Stomach (tissue), 9 donors: ENCODE measurements around the gene SPATA12. TPM values are rescaled to one million over a fixed set of nuclear protein-coding genes. Genes with fewer than 3 reads are reported as not detected.

ENCODE experiments used
- DNase-seq, 2 donors: peaks; one replicate each; pipeline versions ENCODE4 v3.0.0 to v3.0.0-alpha.2; 2013 to 2019
- H3K27ac ChIP-seq, 5 donors: fragments of 200-600 bp in 4 of 5; sonication (generic) in 4 of 5; one replicate each; pipeline ENCODE4 v1.5.1; 2013 to 2019; ENCODE audit warnings: mild to moderate bottlenecking in 1 of 5, moderate library complexity in 1 of 5
- H3K27me3 ChIP-seq, 3 donors: fragments of 200-600 bp; sonication (generic); one replicate each; pipeline ENCODE4 v1.5.1; 2017 to 2019; ENCODE audit warnings: mixed run types in 1 of 3
- H3K36me3 ChIP-seq, 4 donors: fragments of 200-600 bp; sonication (generic); 1 replicate in 3 of 4; 2 replicates in 1 of 4; pipeline ENCODE4 v1.5.1; 2016 to 2019
- H3K4me1 ChIP-seq, 4 donors: fragments of 200-600 bp; sonication (generic); one replicate each; pipeline ENCODE4 v1.5.1; 2016 to 2019
- H3K4me3 ChIP-seq, 4 donors: fragments of 200-600 bp; sonication (generic) in 3 of 4; one replicate each; pipeline ENCODE4 v1.5.1; 2016 to 2019; ENCODE audit warnings: mild to moderate bottlenecking in 1 of 4
- H3K9me3 ChIP-seq, 4 donors: fragments of 200-600 bp; sonication (generic); one replicate each; pipeline ENCODE4 v1.5.1; 2016 to 2019
- EP300 ChIP-seq: sonication (generic); formaldehyde crosslinking; IDR thresholded peaks from one replicate; pipeline ENCODE4 v1.6.1; 2017; ENCODE audit warnings: antibody characterized with exemption
- POLR2A ChIP-seq, 4 donors: fragments of 450-650 bp; IDR thresholded peaks; one replicate each; pipeline ENCODE4 v1.6.1; 2016; ENCODE audit warnings: antibody characterized with exemption in 4 of 4, control low read depth in 2 of 4, mild to moderate bottlenecking in 1 of 4, moderate library complexity in 1 of 4
- POLR2AphosphoS5 ChIP-seq, 3 donors: sonication (generic); formaldehyde crosslinking; IDR thresholded peaks; one replicate each; pipeline ENCODE4 v1.6.1; 2016; ENCODE audit warnings: antibody characterized with exemption in 3 of 3
- WGBS, 5 donors: extraction: QIAGEN DNeasy Blood & Tissue Kit in 3 of 5; methylation state at CpG; one replicate each; pipeline versions ENCODE4 v1.1.5 to v1.1.7; 2013 to 2018; 5-methylcytosine and 5-hydroxymethylcytosine counted together
- intact Hi-C: fragments of 100-400 bp; cut with DNase I; formaldehyde crosslinking; loops from one replicate; pipeline ENCODE4 v1.15.1; 2023; ENCODE audit warnings: low total_unique reads
- polyA plus RNA-seq, 3 donors: library from polyadenylated mRNA; stranded (reverse); fragments of 200-250 nt; gene quantifications; one replicate each; pipeline ENCODE4 v1.2.3, GENCODE V29; 2013
- total RNA-seq, 5 donors: library from RNA; depleted of rRNA; stranded (reverse); fragments of >200 nt; gene quantifications; one replicate each; pipeline versions ENCODE4 v1.1.0 to v1.2.3, GENCODE V29; 2014 to 2016
- TF ChIP-seq, protein P1 (sequence below), 7 experiments: fragments of 450-650 bp in 4 of 7; fragments of 200-600 bp in 3 of 7; sonication (generic) in 3 of 7; IDR thresholded peaks; one replicate each; pipeline ENCODE4 v1.5.1; 2016 to 2019; ENCODE audit warnings: antibody characterized with exemption in 7 of 7, control low read depth in 2 of 7, mild to moderate bottlenecking in 1 of 7
- donor health status: healthy with polysubstance abuse.
- donor health status: Bipolar disorder and iron deficiency.
- donor health status: healthy.

SPATA12 gene
- total and polyA plus RNA-seq, 8 donors = 0.05 to 0.31 TPM; not detected in 6

GRCh38 chr3:57064572-57064971 is 4.1 kb downstream of the SPATA12 start:
- no peak for TF ChIP-seq POLR2A (IDR thresholded peaks at IDR 0.05)
- TF ChIP-seq, protein P1, sequence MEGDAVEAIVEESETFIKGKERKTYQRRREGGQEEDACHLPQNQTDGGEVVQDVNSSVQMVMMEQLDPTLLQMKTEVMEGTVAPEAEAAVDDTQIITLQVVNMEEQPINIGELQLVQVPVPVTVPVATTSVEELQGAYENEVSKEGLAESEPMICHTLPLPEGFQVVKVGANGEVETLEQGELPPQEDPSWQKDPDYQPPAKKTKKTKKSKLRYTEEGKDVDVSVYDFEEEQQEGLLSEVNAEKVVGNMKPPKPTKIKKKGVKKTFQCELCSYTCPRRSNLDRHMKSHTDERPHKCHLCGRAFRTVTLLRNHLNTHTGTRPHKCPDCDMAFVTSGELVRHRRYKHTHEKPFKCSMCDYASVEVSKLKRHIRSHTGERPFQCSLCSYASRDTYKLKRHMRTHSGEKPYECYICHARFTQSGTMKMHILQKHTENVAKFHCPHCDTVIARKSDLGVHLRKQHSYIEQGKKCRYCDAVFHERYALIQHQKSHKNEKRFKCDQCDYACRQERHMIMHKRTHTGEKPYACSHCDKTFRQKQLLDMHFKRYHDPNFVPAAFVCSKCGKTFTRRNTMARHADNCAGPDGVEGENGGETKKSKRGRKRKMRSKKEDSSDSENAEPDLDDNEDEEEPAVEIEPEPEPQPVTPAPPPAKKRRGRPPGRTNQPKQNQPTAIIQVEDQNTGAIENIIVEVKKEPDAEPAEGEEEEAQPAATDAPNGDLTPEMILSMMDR (IDR thresholded peaks at IDR 0.05) = no peak
- TF ChIP-seq EP300 = no peak
- TF ChIP-seq POLR2AphosphoS5 (IDR thresholded peaks at IDR 0.05) = no peak
- Histone ChIP-seq H3K27me3 (no peaks in the 10 kb centered on the region), H3K36me3 (no peaks in the 10 kb centered on the region), H3K4me1 (peaks cover 17 to 62% (median 41%) of the 10 kb centered on the region in 4 donors), H3K4me3 (no peak overlapping the region), H3K27ac (no peak overlapping the region), H3K9me3 (no peaks in the 10 kb centered on the region)
- WGBS, 5 donors = 82 to 96% (median 91%) methylated on average over 2 of the region's 2 CpGs
- intact Hi-C loops = no loop called here
- no peak for DNase-seq

- H3K9me3 ChIP-seq = no peaks in the 10 kb centered on the region
- intact Hi-C loops = no loop called here
- WGBS, 5 donors = 90 to 95% (median 95%) methylated on average over 2 to 3 of the region's 3 CpGs
- DNase-seq = no peak
- no peaks in the 10 kb centered on the region for H3K36me3 ChIP-seq
- TF ChIP-seq POLR2AphosphoS5 (IDR thresholded peaks at IDR 0.05) (no peak), POLR2A (IDR thresholded peaks at IDR 0.05) (no peak), EP300 (no peak)
- TF ChIP-seq, protein P1 (IDR thresholded peaks at IDR 0.05) = no peak
- H3K27ac ChIP-seq = no peak overlapping the region
- no peaks in the 10 kb centered on the region for H3K27me3 ChIP-seq
- H3K4me1 ChIP-seq = peaks cover 11 to 52% (median 38%) of the 10 kb centered on the region in 4 donors
- H3K4me3 ChIP-seq = no peak overlapping the region
These were observed 5.1 kb downstream of the SPATA12 start for GRCh38 chr3:57065588-57065987.

GRCh38 chr3:57066471-57066870 is 6.0 kb downstream of the SPATA12 start:
- Histone ChIP-seq H3K4me1 (peaks cover 10 to 43% (median 34%) of the 10 kb centered on the region in 4 donors), H3K9me3 (no peaks in the 10 kb centered on the region), H3K36me3 (no peaks in the 10 kb centered on the region), H3K27me3 (no peaks in the 10 kb centered on the region), H3K4me3 (no peak overlapping the region), H3K27ac (no peak overlapping the region)
- 94 to 98% (median 98%) methylated on average over 6 of the region's 6 CpGs for WGBS, 5 donors
- no peak for DNase-seq
- intact Hi-C loops = no loop called here
- TF ChIP-seq, protein P1 (IDR thresholded peaks at IDR 0.05) = no peak
- no peak for TF ChIP-seq POLR2AphosphoS5 (IDR thresholded peaks at IDR 0.05)
- TF ChIP-seq EP300 = no peak
- TF ChIP-seq POLR2A (IDR thresholded peaks at IDR 0.05) = no peak

DNA sequence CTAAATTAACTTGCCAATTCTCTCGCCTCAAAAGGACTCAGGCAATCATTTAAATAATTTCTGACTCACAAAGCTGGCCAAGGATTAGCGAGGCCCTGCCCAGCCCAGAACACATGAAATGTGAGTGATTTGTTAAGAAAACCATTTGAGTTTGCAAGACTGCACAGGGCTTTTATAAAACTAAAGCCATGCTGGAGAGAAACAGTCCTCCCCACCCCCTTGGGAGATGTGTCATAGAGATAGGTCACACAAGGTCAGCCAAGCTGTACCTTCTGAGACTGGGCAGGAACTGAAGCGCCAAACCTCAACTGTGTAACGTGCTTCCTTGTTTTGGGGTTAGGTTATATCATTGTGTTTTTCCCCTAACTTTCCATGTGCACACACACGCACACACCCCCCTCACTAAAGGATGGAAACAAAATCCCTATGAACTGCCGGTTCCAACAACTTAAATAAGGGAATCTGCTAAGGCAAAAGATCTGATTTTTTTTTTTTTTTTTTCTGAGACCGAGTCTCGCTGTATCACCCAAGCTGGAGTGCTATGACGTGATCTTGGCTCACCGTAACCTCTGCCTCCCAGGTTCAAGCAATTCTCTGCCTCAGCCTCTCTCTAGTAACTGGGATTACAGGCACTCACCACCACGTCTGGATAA is 8.1 kb downstream of the SPATA12 start:
- H3K4me1 ChIP-seq = peaks cover 0 to 25% (median 16%) of the 10 kb centered on the region in 4 donors
- TF ChIP-seq, protein P1 (IDR thresholded peaks at IDR 0.05) = no peak
- peak in 2 of 3 donors; percentile 4 to 45 for TF ChIP-seq POLR2AphosphoS5 (IDR thresholded peaks at IDR 0.05)
- peak in 1 of 2 donors; percentile 68 for DNase-seq
- intact Hi-C loops = no loop called here
- no peaks in the 10 kb centered on the region for H3K9me3 ChIP-seq
- H3K36me3 ChIP-seq = no peaks in the 10 kb centered on the region
- 37 to 69% (median 54%) methylated on average over 11 of the region's 11 CpGs for WGBS, 5 donors
- H3K4me3 ChIP-seq = no peak overlapping the region
- H3K27me3 ChIP-seq = no peaks in the 10 kb centered on the region
- peak overlapping the region in 4 of 5 donors; percentile 14 to 74 (median 65) for H3K27ac ChIP-seq
